GM18511 (cell line): Measurements from ENCODE around the gene ANP32A.

Source experiments
- ATAC-seq: cut with Tn5 transposase; IDR thresholded peaks from one replicate; pipeline ENCODE4 v1.9.1; 2021; ENCODE audit warnings: mild to moderate bottlenecking, moderate library complexity; ENCODE audit not compliant: unreplicated experiment

ANP32A gene

DNA sequence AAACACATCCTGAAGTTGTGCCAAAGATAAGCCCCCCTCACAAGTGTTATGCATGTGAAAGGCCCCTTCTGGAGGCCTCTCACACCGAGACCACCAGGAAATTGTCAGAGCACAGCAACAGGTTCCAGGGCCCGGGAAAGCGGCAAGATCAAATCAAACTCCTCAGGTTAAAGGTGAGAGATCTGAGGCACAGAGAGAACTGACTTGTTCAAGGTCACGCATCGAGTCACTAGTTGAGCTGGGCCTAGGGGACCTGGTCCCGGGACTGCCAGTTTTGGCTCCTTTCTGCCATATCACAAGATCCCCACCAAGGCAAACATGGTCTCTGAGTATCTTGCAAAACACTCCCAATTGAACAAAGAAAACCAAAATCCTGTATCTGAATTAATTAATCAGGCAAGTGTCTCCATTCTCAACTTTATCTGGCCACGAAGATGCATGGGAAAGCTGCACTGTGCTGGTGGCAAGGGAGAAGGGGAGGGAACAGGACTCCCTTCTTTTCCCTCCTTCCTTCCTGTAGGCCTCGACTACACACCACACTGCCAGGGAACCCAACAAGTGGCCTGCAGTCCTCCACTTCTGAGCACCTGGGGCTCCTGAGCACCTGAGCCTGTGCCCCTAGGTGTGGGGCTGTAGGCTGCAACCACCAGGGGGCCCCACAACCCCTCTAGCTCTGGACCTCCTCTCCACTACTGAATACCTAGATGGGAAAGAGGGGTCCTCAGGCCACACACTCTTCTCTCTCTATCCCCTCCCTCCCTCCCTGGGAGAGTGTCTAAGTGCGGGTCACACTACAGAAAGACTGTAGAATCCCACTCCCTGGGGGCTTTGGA, 37.3 kb downstream of the ANP32A start:
- ATAC-seq, result no peak

GRCh38 chr15:68782589-68783161, 38.0 kb downstream of the ANP32A start:
- ATAC-seq, result no peak

GRCh38 chr15:68781766-68782588, 38.7 kb downstream of the ANP32A start:
- ATAC-seq, result no peak

DNA sequence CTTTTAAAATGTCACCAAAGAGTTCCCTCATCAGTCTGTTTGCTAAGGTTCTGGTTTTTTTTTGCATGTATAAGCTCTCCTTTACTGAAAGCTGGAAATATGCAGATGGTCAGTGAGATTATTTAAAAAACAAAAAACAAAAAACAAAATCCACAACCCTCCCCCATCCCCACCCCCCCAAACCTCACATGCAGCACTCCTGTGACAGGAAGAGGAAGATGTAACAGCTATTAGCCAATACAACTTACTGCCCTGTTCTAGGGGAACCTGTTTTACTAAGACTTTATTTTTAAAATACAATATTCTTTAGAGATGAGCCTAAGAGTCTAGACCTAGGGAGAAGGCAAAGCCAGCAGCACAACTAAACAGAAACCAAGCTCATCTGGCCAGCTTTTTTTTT, 39.5 kb downstream of the ANP32A start:
- ATAC-seq, result no peak

- ATAC-seq, result no peak
Observed at GRCh38 chr15:68778876-68779275, 41.8 kb downstream of the ANP32A start.

DNA sequence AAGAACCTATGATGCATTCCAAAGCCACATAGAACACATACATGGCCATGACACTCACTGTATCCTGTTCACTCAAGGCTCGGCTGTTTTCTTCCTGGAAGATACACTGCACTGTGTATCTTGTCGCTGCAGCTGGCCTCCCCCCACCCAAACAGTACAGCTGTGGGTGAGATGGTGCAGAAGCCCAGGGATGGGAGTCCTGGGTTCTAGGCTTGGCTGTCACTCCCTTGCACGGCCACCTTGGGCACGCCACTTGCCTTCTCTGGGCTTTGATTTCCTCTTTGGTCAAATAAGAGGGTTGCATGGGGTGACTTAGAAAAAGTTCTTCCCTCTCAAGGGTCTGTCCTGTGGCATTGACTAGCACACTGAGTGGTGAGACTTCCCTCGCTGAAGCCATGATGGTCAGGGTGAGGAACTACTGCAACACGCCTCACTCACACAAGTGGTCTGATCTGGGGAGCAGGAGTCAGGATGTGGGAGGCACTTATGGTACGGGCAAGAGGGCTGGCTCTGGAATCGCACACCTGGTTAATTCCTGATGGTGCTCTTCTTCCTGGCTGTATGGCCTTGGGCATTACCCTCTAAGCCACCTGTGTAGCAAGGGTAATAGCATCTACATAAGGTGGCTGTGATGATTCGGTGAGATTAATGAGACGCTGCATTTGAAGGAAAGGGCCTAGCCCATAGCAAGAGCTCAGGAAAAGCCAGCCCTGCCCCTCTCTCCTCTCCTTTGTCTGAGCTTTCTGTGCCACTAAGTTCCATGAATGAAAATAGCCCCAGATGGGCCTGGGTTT, 44.0 kb downstream of the ANP32A start:
- ATAC-seq, result no peak

DNA sequence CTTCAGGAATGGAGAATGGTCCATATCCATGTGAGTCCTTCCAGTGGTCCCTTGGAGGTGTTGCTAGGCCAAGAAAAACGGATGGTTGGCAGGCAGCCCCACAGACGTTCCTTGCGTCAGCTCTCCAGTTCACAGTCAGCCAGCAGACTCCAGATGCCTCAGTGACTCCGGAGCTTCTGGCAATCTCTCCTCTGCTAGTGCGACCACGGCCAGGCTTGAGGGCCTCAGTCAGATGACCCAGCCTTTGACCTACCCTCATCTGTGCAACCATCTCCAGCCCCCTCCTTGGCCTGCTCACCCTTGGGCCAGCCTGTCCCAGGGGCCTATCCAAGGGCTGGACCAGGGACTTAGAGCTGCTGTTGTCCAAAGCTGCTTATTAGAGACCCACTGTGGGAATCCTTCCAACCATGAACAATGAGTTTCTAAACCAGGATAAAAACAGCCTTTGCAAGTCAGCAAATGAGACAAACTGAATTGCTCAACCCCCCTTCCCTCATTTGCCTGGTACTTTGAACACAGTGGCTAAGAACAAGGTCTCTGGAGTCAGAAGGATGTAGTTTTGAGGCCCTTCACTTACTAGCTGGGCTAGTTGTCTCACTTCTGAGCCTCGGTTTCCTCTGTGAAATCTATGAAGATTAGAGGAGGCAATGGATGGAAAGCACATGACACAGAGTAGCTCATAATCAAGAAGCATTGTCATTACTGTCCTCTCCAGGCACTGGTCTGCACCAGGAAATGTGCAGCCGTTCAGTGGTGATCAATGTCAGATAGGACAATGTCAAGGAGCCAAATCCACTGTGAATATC, 44.8 kb downstream of the ANP32A start:
- ATAC-seq, result no peak

- ATAC-seq, result no peak
Observed at GRCh38 chr15:68775236-68775577, 45.5 kb downstream of the ANP32A start.

DNA sequence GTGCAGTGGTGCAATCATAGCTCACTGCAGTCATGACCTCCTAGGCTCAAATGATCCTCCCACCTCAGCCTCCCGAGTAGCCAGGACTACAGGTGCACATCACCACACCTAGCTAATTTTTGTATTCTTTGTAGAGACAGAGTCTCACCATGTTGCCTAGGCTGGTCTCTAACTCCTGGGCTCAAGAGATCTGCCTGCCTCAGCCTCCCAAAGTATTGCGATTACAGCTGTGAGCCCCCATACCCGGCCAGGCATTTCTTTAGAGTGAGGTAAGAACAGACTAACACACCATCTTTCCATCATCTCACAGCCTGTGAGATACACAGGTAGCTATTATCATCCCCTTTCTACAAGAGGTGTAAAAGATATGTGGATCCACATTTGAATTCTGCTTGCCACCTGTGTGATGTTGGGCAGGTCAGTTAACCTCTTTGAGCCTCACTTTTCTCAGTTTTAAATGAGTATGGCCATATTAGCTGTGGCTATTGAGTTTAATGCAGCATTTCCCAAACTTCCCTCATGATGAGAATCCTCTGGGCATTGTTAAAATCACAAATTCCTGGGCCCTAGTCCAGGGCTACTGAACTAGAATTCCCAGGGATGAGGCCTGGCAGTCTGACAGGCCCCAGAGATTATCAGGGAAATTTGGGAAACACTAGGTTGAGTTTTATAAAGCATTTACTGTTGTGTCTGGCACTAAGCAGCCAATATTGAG, 46.0 kb downstream of the ANP32A start:
- no peak for ATAC-seq

GRCh38 chr15:68774120-68774519, 46.6 kb downstream of the ANP32A start:
- no peak for ATAC-seq

DNA sequence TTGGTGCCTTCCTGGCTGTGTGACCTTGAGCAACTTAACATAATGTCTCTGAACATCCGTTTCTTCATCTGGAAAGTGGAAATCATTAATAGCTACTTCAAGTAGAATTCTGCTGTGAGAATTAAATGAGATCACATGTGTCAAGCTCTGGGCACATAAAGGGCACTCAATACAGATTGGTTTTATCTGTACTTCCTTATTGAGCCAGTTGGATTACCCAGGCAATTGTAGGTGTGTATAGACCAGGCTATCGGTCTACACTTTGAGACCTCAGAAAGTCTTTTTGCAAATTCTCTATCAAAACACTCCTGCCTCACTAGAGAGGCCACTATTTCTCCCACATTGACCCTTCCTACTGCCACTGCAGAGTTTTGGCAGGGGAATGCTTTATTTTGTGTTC, 47.7 kb downstream of the ANP32A start:
- no peak for ATAC-seq

DNA sequence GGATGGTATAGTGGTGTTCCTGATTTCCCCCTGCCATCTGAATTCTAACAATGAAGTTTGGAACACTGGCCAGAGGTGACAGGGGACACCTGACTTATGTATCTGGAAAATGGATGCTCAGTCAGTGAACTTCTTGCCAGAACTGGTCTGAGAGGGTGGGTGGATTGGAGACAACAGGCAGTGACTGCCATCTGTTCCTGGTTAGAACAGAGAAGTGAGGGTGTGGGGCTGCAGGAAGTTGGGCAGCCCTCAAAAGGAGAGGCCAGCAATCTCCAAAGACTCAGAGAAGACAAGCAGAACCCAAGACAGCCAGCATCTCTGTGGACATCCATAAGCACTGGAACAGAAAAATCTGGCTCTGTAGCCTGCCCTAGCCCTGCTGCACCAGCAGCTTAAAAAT, 50.5 kb downstream of the ANP32A start:
- no peak for ATAC-seq

DNA sequence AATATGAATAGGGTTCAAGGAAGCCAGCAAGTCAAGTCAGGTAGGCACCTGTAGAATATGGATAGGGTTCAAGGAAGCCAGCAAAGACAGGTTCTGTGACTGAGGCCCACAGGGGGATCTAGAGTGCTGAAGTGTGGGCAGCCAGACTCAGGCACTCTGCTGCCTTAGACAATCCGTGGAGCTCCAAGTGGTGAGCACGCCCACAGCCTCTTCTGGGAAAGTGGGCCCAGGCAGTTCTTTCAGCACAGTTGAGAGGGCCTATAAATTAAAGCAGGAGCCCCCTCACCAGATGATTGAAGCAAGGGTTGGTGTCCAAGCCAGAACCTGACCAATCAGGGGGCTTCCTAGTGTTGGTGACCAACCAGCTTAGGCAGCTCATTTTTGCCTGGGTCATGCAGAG, 51.0 kb downstream of the ANP32A start:
- ATAC-seq, result no peak

DNA sequence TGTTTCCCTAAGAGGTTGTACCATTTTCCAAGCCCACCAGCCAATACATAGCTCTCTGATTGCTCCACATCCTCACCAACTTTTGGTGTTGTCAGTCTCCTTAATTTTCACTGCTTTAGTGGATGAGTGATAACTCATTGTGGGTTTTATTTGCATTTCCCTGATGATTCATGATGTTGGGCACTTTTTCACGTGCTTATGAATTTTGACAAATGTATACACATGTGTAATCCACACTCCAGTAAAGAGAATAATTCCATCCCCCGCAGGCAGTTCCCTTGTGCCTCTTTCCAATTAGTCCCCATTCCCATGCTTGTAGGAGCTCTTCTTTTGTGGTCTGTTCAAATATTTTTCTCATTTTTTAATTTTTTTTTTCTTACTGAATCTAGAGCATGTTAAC, 52.4 kb downstream of the ANP32A start:
- ATAC-seq, result no peak

GRCh38 chr15:68767833-68768232, 52.9 kb downstream of the ANP32A start:
- no peak for ATAC-seq

DNA sequence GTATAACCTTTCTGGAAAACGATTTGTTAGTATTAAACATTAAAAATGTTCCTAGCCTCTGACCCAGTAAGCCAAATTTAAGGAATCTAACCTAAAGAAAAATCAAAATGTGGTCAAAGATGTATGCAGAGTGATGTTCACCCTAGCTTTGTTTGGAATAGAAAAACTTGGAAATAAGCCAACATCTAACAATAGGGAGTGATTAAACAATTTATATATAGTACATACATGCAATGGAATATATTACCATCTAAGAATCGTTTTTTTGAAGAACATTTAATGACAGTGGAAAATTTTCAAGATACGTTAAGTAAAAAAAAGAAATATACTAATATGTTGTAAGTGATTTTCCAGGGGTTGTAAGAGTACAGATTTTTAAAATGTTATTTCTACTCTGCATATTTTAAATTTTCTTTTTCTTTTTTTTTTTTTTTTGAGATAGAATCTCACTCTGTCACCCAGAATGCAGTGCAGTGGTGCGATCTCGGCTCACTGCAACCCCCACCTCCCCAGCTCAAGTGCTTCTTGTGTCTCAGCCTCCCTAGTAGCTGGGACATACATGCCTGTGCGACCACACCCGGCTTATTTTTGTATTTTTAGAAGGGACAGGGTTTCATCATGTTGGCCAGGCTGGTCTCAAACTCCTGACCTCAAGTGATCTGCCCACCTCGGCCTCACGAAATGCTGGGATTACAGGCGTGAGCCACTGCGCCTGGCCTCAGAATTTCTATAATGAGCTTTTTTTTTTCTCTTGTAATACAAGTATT, 54.9 kb downstream of the ANP32A start:
- ATAC-seq, result no peak

GRCh38 chr15:68764090-68764489, 56.6 kb downstream of the ANP32A start:
- ATAC-seq, result no peak

GRCh38 chr15:68763063-68763462, 57.6 kb downstream of the ANP32A start:
- no peak for ATAC-seq
